GM21390 (cell line): ENCODE data around the gene DEFB123.
"Not testable (repeated sequence)": the region's sequence is repeated elsewhere in the genome, so short reads cannot be mapped to it uniquely, and the experiment has no call there.

Experiments used
- ATAC-seq: cut with Tn5 transposase; IDR thresholded peaks from one replicate; pipeline ENCODE4 v1.9.1; 2021; ENCODE audit not compliant: unreplicated experiment

The DEFB123 gene, protein sequence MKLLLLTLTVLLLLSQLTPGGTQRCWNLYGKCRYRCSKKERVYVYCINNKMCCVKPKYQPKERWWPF

GRCh38 chr20:31440012-31440659, at the start of gene DEFB123:
Gene DEFB123 (plus strand): TSS chr20:31440632. CDS start chr20:31440699, 67 bp downstream.
- no peak for ATAC-seq

- ATAC-seq: no peak
Measured at GRCh38 chr20:31392836-31393235, 47.6 kb upstream of the DEFB123 start.

DNA sequence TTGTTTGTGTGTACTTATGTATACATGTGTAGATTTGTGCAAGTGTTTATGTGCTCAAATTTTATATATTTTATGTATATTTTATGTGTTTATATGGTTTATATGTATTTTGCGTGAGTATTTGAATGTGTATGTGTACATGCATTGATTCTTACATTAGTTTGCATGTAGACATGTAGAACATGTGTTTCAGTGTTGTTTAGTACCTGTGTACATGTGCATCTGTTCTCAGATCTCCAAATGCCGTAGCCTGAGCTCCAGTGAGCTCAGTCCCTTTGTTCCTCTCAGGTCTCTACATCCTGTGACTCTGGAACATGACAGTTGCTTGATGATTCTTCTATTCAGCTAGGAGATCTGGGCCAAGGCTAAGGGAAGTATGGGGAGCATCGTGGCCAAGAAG, 45.5 kb upstream of the DEFB123 start:
- no peak for ATAC-seq

- no peak for ATAC-seq
Measured at GRCh38 chr20:31403886-31404285, 36.5 kb upstream of the DEFB123 start.

- ATAC-seq: no peak
Measured at GRCh38 chr20:31406115-31406514, 34.3 kb upstream of the DEFB123 start, which contains the start of gene DEFB121. Gene DEFB121 (minus strand): TSS chr20:31406215. CDS start chr20:31406152, 63 bp downstream.

- ATAC-seq: no peak
Measured at GRCh38 chr20:31410011-31410410, 30.4 kb upstream of the DEFB123 start.

GRCh38 chr20:31414381-31414780, 26.1 kb upstream of the DEFB123 start:
- ATAC-seq: no peak

DNA sequence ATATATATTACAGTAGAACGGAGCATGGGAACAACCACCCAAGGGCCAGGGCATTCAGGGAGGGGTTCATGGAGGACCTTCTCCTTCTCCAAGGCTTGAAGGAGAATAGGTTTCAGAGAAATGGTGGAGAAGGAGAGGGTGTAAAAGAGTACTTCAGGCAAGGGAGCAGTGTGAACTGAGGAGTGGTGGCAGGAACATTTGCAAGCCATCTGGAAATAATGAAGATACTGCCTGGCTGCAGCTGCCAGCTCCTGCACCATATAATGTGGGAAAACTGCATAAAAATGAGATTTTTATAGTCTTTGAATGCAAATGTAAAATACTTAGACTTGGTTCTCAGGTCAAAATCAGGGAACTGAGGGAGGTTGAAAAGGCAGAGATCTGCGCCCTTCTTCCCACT, 24.8 kb upstream of the DEFB123 start:
- no peak for ATAC-seq

- ATAC-seq: no peak
Measured at GRCh38 chr20:31418307-31418706, 22.1 kb upstream of the DEFB123 start.

DNA sequence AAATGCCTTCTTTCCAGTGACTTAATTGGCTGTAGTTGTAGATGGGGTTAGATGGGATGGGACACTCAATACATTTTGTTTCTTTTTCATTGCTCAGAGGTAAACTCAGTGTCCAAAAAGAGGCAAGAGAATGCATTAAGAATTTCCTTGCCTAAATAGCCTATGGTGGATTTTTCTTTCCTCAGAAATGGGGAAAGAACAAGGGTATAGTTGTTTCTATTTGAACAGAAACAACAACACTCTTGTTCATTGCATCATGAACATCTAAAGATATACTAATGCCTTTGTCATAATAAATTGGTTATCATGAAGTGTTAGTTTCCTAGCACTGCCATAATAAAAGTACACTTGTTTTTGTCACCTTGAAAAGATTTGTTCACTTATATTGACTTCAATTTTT, 14.6 kb upstream of the DEFB123 start:
- no peak for ATAC-seq

GRCh38 chr20:31426891-31427551, 13.4 kb upstream of the DEFB123 start:
- not testable (repeated sequence) for ATAC-seq

DNA sequence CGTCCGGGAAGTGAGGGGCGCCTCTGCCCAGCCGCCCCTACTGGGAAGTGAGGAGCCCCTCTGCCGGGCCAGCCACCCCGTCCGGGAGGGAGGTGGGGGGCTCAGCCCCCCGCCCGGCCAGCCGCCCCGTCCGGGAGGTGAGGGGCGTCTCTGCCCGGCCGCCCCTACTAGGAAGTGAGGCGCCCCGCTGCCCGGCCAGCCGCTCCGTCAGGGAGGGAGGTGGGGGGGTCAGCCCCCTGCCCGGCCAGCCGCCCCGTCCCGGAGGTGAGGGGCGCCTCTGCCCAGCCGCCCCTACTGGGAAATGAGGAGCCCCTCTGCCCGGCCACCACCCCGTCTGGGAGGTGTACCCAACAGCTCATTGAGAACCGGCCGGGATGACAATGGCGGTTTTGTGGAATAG, 12.9 kb upstream of the DEFB123 start:
- not testable (repeated sequence) for ATAC-seq

GRCh38 chr20:31430568-31431115, 9.8 kb upstream of the DEFB123 start:
- no peak for ATAC-seq

DNA sequence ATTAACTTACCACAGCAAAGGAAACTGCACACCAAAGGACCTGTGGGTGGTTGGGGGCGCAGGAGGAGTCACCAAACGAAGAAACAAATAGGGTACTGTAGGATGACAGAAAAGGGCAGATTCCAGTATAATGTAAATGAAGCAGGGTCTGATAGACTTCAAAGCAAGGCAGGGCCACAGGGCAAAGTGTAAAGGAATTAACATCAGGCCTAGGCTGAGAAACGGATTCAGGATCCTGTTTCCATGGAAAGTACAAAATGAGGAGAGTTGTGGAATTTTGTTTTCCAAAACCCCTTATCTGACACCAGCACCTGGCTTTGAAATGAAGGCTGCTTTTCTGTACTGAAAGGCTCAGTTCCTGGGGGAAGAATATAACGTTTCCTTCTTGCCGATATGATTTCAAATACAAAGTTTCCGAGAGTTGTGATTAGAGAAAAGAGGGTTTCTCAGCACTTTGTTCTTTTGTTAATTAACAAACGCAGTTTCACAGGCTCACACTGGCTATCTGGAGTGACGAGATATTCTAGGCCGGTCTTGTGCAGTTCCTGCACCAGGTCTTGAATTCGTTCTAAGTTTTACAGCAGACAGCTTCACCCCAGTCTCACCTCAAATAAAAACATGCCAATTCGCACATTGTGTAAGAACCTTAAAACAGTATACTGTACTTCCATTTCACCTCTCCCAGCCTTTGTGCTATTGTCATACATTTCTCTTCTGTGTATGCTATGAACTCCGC, 5.8 kb downstream of the DEFB123 start:
- no peak for ATAC-seq

GRCh38 chr20:31449511-31450414, 9.3 kb downstream of the DEFB123 start:
- ATAC-seq: no peak

- ATAC-seq: no peak
Measured at GRCh38 chr20:31452575-31452974, 12.1 kb downstream of the DEFB123 start.

GRCh38 chr20:31454361-31454760, 13.9 kb downstream of the DEFB123 start:
- no peak for ATAC-seq

DNA sequence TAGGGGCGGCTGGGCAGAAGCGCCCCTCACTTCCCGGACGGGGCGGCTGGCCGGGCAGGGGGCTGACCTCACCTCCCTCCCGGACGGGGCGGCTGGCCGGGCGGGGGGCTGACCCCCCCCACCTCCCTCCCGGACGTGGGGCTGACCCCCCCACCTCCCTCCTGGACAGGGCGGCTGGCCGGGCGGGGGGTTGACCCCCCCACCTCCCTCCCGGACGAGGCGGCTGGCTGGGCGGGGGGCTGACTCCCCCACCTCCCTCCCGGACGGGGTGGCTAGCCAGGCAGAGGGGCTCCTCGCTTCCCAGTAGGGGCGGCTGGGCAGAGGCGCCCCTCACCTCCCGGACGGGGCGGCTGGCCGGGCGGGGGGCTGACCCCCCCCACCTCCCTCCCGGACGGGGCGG, 30.5 kb downstream of the DEFB123 start:
- not testable (repeated sequence) for ATAC-seq

DNA sequence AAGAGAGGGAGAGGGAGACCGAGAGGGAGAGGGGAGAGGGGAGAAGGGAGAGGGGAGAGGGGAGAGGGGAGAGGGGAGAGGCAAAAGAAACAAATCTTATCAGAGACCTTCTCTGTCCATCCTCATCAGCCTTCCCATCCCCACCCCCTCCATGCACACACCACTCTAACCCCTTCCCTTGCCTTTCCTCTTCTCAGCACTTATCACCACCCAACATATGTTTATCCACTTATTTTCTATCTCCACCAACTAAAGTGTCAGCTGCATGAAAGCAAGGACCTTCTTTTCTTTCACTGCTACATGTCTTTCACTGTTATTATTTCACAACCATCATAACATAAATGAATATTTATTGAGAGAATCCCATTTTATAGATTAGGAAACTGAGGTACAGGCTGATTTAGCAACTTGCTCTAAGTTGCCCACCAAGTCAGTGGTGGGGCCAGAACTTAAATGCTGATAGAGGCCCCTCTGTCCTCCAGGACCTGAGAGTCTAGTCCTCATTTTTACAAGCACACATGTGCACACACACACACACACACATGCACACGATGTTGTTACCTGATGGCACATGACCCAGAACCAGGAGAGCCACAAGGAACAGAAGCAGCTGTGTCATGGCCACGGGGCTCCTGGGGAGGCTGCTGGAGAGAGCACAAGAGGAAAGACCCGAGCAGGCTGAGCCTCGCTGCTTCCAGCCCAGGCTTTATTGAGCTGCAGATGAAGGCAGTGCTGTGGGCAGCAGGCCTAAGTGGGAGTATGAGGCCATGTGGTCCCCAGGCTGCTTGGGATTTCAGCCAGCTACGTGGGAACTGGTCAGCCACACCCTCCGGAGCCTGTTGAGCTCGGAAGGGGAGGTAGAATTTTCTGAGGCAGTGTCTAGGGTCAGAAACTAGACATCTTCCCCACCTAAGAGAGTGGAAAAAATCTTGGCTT, 32.2 kb downstream of the DEFB123 start:
- no peak for ATAC-seq
